PC-3 (cell line): ENCODE measurements around the gene NFATC2. TPM values are rescaled to one million over a fixed set of nuclear protein-coding genes. Genes with fewer than 3 reads are reported as not detected.

Source experiments
- ATAC-seq: fragments of 200-7000 bp; cut with Tn5 transposase; 2 replicates; pipeline ENCODE4 v1.9.1; 2020; ENCODE audit warnings: mild to moderate bottlenecking, moderate library complexity
- BruUV-seq: library from RNA; stranded (reverse); fragments of 400-500 nt; replicated peaks from 2 replicates; lab custom pipeline; 2021; lab: Mats Ljungman, UMichigan
- CTCF ChIA-PET: fragments of 300-600 bp; sonication (Branson Sonifier 250); formaldehyde crosslinking; loops from one replicate; lab custom pipeline; 2022; ENCODE audit warnings: antibody characterized with exemption; lab: Charles Lee
- POLR2A ChIA-PET: fragments of 300-600 bp; sonication (Branson Sonifier 250); formaldehyde crosslinking; loops from one replicate; lab custom pipeline; 2022; ENCODE audit warnings: antibody characterized with exemption; ENCODE audit not compliant: unreplicated experiment; lab: Charles Lee
- DNase-seq: peaks from one replicate; pipeline ENCODE4 v3.0.0-alpha.2; 2015
- H2AFZ ChIP-seq: fragments of 300-600 bp; sonication (generic); 2 replicates; pipeline ENCODE4 v1.6.0; 2016; ENCODE audit warnings: antibody characterized with exemption, low read length
- H3F3A ChIP-seq: fragments of 300-600 bp; sonication (generic); one replicate; pipeline ENCODE4 v1.6.0; 2017; ENCODE audit warnings: antibody characterized with exemption, low read length, control low read depth, mild to moderate bottlenecking; ENCODE audit not compliant: unreplicated experiment
- H3K27ac ChIP-seq: fragments of 300-600 bp; sonication (generic); 2 replicates; pipeline ENCODE4 v1.5.1; 2016; ENCODE audit warnings: mild to moderate bottlenecking, low read length
- H3K27me3 ChIP-seq: fragments of 300-600 bp; sonication (generic); 2 replicates; pipeline ENCODE4 v1.6.1; 2016; ENCODE audit warnings: low read length, mixed read lengths
- H3K36me3 ChIP-seq: fragments of 300-600 bp; sonication (generic); 2 replicates; pipeline ENCODE4 v1.6.1; 2016; ENCODE audit warnings: low read depth, mixed run types, low read length, mixed read lengths
- H3K4me1 ChIP-seq: fragments of 300-600 bp; sonication (generic); 2 replicates; pipeline ENCODE4 v1.5.1; 2016; ENCODE audit warnings: low read length; ENCODE audit not compliant: insufficient read depth
- H3K4me2 ChIP-seq: fragments of 300-600 bp; sonication (generic); 2 replicates; pipeline ENCODE4 v1.6.0; 2016; ENCODE audit warnings: low read length
- H3K4me3 ChIP-seq: fragments of 300-600 bp; sonication (generic); 2 replicates; pipeline ENCODE4 v1.5.1; 2016; ENCODE audit warnings: mild to moderate bottlenecking, low read length, mixed read lengths
- H3K79me2 ChIP-seq: fragments of 300-600 bp; sonication (generic); 2 replicates; pipeline ENCODE4 v1.6.1; 2017; ENCODE audit warnings: low read length, mixed read lengths
- H3K9ac ChIP-seq: fragments of 300-600 bp; sonication (generic); 2 replicates; pipeline ENCODE4 v1.6.0; 2016; ENCODE audit warnings: mild to moderate bottlenecking, low read length
- H3K9me2 ChIP-seq: fragments of 300-600 bp; sonication (generic); replicated peaks from 2 replicates; pipeline ENCODE4 v1.6.1; 2016; ENCODE audit warnings: mixed run types, low read length, mixed read lengths
- H3K9me3 ChIP-seq: fragments of 300-600 bp; sonication (generic); 2 replicates; pipeline ENCODE4 v1.6.1; 2016; ENCODE audit warnings: low read length, mixed read lengths
- H4K20me1 ChIP-seq: fragments of 300-600 bp; sonication (generic); 2 replicates; pipeline ENCODE4 v1.6.1; 2016; ENCODE audit warnings: low read length, mixed read lengths
- EZH2 ChIP-seq: fragments of 300-600 bp; sonication (generic); IDR thresholded peaks from one replicate; pipeline ENCODE4 v1.6.1; 2017; ENCODE audit warnings: antibody characterized with exemption, mild to moderate bottlenecking, low read length; ENCODE audit not compliant: unreplicated experiment
- EZH2phosphoT487 ChIP-seq: fragments of 300-600 bp; sonication (generic); IDR thresholded peaks from 2 replicates; pipeline ENCODE4 v1.6.1; 2018; ENCODE audit warnings: mild to moderate bottlenecking, antibody characterized with exemption, low read length, borderline replicate concordance
- intact Hi-C: fragments of 100-400 bp; cut with micrococcal nuclease; formaldehyde crosslinking; loops from 2 replicates; pipeline ENCODE4 v1.9.0; 2023
- total RNA-seq: library from RNA; depleted of rRNA; stranded (reverse); fragments of >200 nt; gene quantifications from 2 replicates; pipeline ENCODE4 v1.2.3, GENCODE V29; 2014
- TF ChIP-seq, protein P1 (sequence below): fragments of 300-600 bp; sonication (generic); conservative IDR thresholded peaks from 2 replicates; pipeline ENCODE4 v1.5.1; 2017; ENCODE audit warnings: antibody characterized with exemption, low read depth, mild to moderate bottlenecking, low read length

The NFATC2 gene
- total RNA-seq, 1 experiment from 2014 or later = 12.9 TPM

DNA sequence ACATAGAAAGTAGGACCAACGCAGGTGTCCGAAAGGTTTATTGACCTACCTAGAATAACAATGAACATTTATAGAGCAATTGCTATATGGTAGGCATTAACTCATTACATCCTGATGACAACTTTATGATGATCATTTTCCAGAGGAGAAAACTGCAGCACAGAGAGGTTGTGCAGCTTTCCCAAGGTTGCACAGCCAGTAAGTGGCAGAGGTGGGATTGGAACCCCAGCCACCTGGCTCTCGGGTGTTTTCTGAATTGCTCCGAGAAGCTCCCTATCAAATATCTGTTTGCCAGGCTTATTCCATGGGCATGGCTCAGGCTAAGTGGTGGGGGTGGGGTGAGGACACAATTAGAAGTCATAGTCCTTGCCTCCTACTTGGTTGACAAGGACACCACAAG is 24.1 kb upstream of the NFATC2 start:
- no peaks in the 10 kb centered on the region for H3K27me3 ChIP-seq
- no peak overlapping the region for H3K9ac ChIP-seq
- TF ChIP-seq EZH2phosphoT487 (no peak), EZH2 (no peak)
- TF ChIP-seq, protein P1, sequence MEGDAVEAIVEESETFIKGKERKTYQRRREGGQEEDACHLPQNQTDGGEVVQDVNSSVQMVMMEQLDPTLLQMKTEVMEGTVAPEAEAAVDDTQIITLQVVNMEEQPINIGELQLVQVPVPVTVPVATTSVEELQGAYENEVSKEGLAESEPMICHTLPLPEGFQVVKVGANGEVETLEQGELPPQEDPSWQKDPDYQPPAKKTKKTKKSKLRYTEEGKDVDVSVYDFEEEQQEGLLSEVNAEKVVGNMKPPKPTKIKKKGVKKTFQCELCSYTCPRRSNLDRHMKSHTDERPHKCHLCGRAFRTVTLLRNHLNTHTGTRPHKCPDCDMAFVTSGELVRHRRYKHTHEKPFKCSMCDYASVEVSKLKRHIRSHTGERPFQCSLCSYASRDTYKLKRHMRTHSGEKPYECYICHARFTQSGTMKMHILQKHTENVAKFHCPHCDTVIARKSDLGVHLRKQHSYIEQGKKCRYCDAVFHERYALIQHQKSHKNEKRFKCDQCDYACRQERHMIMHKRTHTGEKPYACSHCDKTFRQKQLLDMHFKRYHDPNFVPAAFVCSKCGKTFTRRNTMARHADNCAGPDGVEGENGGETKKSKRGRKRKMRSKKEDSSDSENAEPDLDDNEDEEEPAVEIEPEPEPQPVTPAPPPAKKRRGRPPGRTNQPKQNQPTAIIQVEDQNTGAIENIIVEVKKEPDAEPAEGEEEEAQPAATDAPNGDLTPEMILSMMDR = no peak
- peaks cover 4% of the 10 kb centered on the region; the same call in 1 of the 2 replicates for H4K20me1 ChIP-seq
- no peaks in the 10 kb centered on the region for H3K9me2 ChIP-seq
- H3K4me1 ChIP-seq = peaks cover 34% of the 10 kb centered on the region
- H3K36me3 ChIP-seq = no peaks in the 10 kb centered on the region
- DNase-seq = no peak
- no peak overlapping the region for H3K4me2 ChIP-seq
- no TSS peak for BruUV-seq
- intact Hi-C loops = no loop called here
- H3K79me2 ChIP-seq = no peaks in the 10 kb centered on the region
- CTCF ChIA-PET = no interaction called here
- no peak overlapping the region for H3K27ac ChIP-seq
- no peak overlapping the region for H3K4me3 ChIP-seq
- peaks cover 13% of the 10 kb centered on the region for H3F3A ChIP-seq
- H3K9me3 ChIP-seq = no peaks in the 10 kb centered on the region
- no peak for ATAC-seq
- no peak overlapping the region for H2AFZ ChIP-seq
- POLR2A ChIA-PET = no interaction called here

- no peak overlapping the region for H2AFZ ChIP-seq
- no peak for DNase-seq
- TF ChIP-seq EZH2phosphoT487 (no peak), EZH2 (no peak)
- TF ChIP-seq, protein P1 = no peak
- BruUV-seq = no TSS peak
- H4K20me1 ChIP-seq = peaks cover 11% of the 10 kb centered on the region
- no peak overlapping the region for H3K4me3 ChIP-seq
- intact Hi-C loops = no loop called here
- ChIA-PET POLR2A (no interaction called here), CTCF (interaction anchor here (0.7 kb wide), 1 partner anchor 135 kb away, joined by 5 read pairs; no protein-coding TSS in a partner anchor)
- no peak overlapping the region for H3K9ac ChIP-seq
- no peaks in the 10 kb centered on the region for H3K9me2 ChIP-seq
- H3K9me3 ChIP-seq = no peaks in the 10 kb centered on the region
- H3K4me2 ChIP-seq = no peak overlapping the region
- no peak for ATAC-seq
- H3K79me2 ChIP-seq = no peaks in the 10 kb centered on the region
- no peak overlapping the region for H3K27ac ChIP-seq
- no peaks in the 10 kb centered on the region for H3K36me3 ChIP-seq
- H3F3A ChIP-seq = peaks cover 13% of the 10 kb centered on the region
- peaks cover 5% of the 10 kb centered on the region; the same call in 1 of the 2 replicates for H3K27me3 ChIP-seq
- H3K4me1 ChIP-seq = peaks cover 42% of the 10 kb centered on the region
Observed at GRCh38 chr20:51565298-51566144, 23.0 kb upstream of the NFATC2 start.
